GM19099 (cell line): ENCODE measurements around the gene LIPH.

Experiments used
- POLR2A ChIP-seq: IDR thresholded peaks from 3 replicates; pipeline ENCODE4 v1.6.1; 2011; ENCODE audit warnings: low read depth; ENCODE audit not compliant: insufficient read length; ENCODE audit errors: extremely low read depth

LIPH gene

DNA sequence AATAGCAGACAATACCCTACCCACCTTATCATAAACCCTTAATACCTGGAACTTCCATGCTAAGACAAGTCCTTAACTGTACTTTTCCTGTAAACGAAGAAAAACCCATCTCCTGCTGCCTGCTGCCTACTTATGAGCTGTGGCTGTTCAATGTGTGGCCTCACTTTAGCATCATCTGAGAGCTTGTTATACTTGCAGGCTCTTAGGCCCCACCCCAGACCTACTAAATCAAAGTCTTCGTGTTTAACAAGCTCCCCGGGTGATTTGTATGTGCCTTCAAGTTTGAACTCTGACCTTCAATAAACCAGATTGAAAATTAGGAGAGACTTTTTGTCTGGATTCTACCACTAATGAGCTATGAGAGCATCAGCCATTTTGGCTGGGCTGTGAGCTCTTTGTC is 82.8 kb downstream of the LIPH start:
- TF ChIP-seq POLR2A, result no peak

DNA sequence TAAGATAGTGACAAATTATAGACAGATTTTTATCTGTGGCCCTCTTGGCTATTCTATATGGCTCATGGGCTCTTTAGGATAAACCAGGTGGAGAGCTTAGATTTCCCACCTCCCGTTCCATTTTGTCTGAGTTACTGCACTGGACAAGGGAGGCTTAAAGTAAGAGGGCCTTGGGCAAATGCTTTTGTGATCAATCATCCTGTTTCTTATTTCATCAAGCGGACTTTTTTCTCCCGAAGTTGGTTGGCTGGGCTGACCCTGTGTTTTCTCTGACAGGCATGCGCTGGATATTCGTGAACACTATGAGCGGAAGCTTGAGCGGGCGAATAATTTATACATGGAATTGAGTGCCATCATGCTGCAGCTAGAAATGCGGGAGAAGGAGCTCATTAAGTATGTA is 86.9 kb downstream of the LIPH start:
- no peak for TF ChIP-seq POLR2A

DNA sequence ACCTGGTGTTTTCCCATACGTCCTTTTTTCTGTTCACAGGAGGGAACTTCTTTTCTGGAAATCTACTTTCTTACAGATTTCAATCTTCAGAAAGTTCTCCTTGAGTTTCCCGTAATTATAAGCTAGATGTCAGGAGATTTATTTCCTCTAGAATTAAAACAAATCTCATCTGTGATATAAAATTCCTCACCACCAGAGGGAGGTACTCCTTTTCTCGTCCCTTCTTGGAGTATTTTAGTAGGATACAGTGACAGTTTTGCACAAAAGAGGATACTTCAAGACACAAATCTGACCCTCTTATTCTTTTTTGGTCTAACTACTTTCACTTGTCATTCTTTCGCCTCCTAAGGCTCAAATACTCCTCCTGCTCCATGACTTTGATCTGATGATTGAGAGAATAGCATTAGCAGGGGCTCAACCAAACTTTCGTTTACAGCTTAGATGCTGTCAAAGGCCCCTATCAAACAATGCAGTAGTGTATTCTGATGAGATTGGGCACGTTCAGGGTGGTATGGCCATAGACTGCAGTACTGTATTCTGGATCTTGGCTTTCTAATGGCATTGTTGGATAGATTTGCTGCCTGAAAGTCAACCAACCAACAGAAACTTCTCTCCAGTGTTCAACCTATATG is 91.6 kb downstream of the LIPH start:
- TF ChIP-seq POLR2A, result no peak

DNA sequence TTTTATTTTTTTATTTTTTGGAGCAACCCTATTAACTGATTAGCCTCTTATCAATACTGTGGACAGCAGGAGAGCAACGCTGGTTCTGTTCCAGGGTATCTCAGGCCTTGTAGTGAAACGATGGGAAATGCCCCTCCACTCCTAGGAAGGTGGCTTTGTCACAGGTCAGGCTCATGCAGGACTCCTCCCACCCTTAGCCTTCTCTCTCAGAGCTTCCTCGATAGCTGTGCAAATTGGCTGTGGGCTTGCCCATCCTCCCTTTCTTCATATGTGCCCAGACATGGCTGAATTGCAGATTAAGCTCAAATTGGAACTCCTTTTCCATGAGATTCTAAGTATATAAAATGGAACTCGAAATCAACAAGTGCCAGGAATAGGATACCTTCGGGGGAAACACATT is 92.1 kb downstream of the LIPH start:
- no peak for TF ChIP-seq POLR2A

DNA sequence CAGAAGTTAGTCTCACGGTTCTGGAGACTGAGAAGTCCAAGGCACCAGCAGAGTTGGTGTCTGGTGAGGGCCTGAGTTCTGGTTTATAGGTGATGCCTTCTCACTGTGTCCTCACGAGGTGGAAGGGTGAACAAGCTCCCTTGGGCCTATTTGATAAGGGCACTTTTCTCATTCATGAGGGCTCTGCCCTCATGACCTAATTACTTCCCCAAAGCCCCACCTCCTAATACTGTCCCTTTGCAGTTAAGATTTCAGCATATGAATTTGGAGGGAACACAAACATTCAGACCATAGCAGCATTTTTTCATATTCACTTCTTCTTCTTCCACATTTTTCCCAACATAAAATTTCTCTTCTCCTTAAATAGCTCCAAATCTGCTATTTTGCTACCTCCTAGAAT is 95.0 kb downstream of the LIPH start:
- TF ChIP-seq POLR2A, result no peak
